NCI-H1105 (cell line): ENCODE measurements around the gene AKR1B15.
"Not testable (repeated sequence)": the region's sequence is repeated elsewhere in the genome, so short reads cannot be mapped to it uniquely, and the experiment has no call there.

ENCODE experiments used
- DNase-seq: peaks from one replicate; lab custom pipeline; 2025; lab: John Stamatoyannopoulos, UW

The AKR1B15 gene

DNA sequence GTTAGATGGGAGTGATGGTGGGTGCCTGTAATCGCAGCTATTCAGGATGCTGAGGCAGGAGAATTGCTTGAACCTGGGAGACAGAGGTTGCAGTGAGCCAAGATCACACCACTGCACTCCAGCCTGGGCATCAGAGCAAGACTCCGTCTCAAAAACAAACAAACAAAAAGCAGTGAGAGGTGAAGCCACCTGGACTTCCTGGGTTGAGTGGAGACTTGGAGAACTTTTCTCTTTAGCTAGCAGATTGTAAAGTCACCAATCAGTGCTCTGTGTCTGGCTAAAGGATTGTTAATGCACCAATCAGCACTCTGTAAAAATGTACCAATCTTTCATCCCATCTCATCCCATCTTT lies 14.5 kb downstream of the AKR1B15 start:
- DNase-seq, result not testable (repeated sequence)

DNA sequence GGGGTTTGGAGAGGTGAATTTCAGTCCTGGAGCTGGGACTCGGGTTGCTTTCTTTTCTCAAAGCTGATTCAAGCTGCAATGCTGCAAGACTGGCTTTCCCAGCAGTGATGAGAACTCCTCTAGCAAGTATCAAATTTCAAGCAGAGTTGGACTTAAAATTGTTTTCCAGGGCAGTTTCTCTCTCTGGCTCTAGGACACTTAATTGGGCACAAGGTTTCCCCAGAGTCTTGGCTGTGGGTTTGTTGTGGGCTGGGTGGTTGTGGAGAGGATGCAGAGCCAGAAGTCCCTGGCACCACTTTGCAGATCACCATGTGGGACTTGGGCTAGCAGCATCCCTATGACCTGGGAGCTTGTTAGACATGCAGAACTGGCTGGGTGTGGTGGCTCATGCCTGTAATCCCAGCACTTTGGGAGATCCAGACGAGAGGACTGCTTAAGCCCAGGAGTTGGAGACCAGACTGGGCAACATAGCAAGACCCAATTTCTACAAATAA lies 16.8 kb downstream of the AKR1B15 start:
- no peak for DNase-seq

DNA sequence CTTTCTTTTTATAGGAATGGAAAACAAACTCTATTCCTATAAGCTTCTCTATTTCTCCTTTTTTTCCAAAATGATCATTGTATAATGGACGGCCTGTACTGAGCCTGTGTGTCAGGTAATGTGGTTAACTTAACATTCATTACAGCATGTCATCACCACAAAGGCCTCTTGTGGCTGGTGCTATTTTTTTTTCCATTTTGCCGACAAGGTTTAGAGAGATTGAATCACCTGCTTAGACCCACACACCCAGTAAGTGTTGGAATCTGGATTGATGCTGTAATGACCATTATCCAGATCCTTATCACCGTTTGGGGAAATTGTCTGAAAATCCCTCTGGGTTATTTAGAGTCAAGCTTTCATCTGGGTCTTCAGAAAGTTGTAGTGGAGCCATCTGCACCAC lies 18.5 kb downstream of the AKR1B15 start:
- no peak for DNase-seq

DNA sequence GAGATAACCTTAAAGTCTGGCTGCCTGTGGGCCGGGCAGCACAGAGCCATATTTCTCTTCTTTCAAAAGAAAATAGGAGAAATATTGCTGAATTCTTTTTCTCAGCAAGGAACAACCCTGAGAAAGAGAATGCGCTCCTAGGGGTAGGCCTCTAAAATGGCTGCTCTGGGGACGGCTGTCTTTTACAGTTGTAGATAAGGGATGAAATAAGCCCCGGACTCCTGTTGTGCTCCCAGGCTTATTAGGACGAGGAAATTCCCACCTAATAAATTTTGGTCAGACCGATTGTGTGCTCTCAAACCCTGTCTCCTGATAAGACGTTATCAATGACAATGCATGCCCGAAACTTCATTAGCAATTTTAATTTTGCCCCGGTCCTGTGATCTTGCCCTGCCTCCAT lies 21.1 kb downstream of the AKR1B15 start:
- DNase-seq, result not testable (repeated sequence)

DNA sequence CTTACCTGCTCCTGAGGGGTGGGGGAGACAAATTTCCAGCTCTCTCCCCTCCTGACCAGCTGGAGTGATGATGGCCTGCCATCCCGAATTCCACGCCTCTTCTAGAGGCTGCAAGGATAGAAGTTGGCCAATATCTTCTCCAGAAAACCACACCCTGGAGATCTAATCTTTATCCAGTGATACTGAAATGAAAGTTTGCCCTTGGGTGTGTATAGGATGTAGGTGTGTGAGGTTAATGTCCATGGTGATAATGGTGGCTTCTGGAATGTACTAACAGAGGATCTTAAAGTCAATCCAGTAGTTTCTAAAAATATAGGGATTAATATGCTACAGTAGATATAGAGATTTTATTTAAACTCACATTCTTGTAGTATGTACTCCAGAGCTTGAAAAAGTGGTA lies 22.2 kb downstream of the AKR1B15 start:
- DNase-seq, result no peak

DNA sequence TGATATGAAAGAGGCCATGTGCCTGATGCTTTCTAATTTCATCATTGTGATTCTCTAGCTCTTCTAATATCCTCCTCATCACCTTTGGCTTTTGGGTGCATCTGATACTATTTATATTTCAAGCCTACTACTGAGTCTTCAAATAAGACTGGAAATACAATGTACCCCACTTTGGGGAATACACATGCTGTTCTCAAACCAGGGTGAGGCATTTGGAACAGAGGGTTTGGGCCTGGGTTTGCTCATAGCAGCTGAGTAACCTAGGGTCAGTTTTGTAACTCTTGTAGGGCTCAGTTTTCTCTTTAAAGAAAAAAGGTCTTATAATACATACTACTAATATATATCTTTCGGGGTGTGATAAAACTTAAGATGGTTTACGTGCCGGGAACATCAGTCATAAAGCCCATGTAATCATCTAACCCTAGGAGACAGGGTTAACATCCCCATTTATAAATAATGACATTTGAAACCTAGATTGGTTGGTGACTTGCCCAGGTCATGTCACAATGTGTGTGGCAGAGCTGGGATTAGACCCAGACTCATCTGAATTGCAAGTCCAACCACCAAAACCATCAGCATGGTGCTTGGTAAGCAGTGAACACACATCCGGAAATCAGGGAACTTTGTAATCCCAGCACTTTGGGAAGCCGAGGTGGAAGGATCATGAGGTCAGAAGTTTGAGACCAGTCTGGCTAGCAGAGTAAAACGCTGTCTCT lies 23.0 kb downstream of the AKR1B15 start:
- DNase-seq, result no peak

DNA sequence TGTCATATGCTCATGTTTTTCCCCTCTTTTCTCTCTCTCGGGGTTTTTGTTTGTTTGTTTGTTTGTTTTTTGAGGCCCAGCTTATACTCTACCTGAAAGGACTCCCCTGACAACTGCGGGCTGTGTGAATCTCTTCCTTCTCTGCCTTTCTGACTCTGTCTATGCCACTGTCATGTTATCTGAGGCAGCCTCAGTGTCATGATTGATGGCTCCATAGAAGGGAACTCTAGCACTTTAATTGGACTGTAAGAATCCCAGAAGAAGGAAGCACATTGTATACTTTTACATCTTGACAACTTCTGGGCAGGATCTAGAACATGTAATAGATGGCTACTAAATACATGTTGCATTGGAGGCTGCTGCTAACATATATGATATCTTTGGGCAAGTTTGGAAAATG lies 25.4 kb downstream of the AKR1B15 start:
- no peak for DNase-seq

DNA sequence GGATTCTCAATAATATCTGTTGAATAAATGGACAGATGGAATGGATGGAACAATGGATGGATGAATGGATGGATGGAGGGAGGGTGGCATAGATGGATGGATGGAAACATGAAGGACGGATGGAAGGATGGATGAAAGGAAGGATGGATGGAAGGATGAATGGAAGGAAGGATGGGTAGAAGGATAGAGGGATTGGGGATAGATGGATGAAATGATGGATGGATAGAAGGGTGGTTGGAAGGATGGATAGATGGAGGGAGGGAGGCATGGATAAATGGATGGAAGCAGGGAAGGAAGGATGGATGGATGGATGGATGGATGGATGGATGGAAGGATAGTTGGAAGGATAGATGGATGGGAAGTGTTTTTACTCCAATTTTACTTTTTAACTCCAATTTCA lies 35.4 kb downstream of the AKR1B15 start:
- DNase-seq, result no peak

DNA sequence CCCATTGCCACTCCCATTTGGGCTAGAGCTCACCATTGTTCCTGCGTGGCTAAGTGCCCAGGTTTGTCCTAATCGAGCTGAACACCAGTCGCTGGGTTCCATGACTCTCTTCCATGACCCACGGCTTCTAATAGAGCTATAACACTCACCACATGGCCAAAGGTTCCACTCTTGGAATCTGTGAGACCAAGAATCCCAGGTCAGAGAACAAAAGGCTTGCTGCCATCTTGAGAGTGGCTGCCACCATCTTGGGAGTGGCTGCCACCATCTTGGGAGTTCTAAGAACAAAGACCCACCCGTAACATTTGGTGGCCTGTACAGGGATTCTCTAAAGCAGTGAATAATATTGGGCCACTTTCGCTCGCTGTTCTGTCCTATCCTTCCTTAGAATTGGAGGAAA lies 37.0 kb downstream of the AKR1B15 start:
- DNase-seq, result no peak

DNA sequence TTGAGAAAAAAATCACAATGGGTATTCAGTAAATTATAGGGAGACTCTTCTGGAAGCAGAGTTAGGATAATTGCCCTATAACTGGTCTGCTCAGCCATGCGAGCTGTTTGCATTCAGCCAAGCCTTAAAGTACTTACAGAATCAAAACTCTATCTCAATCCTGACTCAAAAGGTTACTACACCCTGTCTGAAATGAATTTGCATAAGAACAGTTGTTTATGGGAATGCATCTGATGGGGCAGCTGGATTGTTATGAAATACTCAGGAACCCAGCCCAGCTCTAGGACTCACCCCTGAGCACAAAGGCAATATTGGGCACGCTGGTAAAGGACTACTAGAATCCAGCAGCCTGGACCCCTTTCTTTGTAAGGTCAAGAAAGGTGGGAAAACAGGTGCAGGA lies 38.8 kb downstream of the AKR1B15 start:
- no peak for DNase-seq

DNA sequence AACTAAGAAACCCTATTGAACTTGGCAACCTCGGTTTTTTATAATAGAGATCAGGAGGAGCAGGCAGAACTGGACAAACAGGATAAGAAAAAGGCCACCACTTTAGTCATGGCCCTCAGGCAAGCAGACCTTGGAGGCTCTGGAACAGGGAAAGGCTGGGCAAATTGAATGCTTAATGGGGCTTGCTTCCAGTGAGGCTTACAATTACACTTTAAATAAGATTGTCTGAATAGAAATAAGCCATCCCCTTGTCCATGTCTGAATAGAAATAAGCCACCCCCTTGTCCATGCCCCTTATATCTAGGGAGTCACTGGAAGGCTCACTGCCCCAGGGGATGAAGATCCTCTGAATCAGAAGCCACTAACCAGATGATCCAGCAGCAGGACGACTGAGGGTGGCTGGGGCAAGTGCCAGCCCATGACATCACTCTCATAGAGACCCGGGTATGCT lies 40.6 kb downstream of the AKR1B15 start:
- no peak for DNase-seq

DNA sequence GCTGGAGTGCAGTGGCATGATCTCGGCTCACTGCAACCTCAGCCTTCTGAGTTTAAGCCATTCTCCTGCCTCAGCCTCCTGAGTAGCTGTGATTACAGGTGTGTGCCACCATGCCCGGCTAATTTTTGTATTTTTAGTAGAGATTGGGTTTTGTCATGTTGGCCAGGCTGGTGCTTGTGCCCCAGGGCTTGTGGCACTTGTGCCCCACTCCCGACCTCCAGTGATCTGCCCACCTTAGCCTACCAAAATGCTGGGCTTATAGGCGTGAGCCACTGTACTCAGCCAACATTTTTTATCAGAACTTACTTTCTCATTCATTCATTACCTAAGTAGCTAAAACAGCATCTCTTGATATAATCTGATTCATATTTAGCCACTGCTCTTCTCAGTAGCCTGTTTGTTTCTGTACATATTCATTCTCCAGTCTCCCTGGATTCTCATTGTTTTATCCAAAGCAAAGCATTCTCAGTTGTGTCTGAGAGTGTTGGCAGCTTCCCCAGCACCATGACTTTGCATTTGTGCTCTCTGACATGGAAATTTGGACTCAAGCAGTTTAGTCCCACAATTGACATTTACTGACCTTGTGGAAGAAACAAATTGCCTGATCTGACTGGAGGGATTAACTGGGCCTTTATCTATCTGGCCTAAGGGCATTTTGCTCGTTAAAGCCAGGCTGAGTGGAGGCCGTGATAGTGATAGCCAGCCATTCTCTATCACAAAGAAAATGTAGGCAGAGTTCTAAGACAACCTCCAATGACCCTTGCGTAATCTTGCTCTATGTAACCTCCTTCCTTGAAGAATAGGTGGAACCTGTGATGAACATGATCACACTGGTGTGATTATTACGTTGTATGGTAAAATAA lies 44.9 kb downstream of the AKR1B15 start:
- DNase-seq, result no peak

DNA sequence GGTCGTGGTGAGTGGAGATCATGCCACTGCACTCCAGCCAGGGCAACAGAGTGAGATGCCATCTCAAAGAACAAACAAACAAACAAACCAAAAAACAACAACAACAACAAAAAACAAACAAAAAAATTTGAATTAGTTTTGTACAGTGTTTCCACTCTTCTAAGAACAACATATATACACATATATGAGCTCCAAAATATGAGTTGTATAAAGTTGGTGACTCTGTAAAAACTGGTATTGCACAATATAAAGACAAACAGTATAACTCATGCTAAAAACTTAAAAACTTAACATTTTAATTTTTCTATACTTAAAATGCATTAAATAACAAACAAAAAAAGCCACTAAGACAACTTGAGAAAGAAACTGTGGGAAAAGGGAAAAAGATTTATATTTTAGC lies 46.0 kb downstream of the AKR1B15 start:
- DNase-seq, result no peak

DNA sequence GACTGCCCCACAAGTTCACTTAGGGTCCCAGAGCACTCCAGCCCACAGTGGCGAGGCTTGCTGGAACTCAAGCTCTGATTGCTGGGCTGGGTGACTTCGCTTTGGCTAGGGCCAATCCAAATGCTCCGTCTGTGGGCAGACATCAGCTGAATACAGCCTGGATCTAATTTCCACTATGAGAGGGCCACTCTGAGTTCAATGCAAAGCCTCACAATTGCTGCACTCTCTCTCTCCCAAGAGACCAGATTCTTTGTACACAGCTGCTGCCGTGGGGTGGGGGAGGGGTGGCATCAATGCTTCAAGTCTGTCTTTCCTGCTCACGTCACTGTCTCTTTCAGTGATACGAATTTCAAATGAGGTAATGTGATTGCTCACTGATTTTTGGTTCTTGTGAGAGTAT lies 50.5 kb downstream of the AKR1B15 start:
- no peak for DNase-seq

DNA sequence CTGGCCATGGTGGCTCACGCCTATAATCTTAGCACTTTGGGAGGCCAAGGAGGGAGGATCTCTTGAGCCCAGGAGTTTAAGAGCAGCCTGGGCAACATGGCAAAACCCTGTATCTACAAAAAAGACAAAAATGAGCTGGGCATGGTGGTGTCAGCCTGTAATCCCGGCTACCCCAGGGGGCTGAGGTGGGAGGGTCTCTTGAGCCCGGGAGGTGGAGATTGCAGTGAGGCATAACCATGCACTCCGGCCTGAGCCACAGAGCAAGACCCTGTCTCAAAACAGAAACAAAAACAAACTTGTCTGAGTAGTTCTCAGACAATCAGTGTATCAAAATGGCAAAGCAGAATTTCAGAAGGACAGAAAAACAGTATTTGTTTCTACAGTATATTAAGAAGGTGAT lies 52.5 kb downstream of the AKR1B15 start:
- DNase-seq, result no peak

DNA sequence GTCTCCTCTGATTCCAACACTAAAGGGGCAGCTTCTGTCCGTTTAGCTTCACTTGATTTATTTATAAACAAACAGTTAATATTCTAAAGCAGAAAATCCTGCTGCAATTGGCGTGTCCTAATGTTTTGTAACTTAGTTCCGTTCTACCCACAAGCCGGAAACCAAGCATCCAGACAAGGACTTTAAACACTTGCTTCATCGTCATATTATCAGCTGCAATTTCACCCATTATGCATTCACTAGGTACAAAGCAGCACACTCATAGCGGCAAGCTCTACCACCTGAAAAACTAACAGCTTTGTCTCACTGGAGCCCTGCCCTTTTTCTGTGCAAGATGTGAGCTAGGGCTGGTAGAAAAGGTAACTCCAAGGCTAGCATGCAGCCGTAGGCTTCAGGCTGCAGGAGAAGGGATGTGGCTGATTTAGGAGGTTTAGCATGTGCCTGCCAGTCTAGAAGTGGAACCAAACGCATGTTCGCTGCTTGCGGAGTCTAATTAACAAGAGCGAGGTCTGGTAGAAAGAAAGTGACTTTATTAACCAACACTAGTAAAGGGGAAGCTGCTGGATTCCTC lies 54.1 kb downstream of the AKR1B15 start:
- DNase-seq, result no peak

DNA sequence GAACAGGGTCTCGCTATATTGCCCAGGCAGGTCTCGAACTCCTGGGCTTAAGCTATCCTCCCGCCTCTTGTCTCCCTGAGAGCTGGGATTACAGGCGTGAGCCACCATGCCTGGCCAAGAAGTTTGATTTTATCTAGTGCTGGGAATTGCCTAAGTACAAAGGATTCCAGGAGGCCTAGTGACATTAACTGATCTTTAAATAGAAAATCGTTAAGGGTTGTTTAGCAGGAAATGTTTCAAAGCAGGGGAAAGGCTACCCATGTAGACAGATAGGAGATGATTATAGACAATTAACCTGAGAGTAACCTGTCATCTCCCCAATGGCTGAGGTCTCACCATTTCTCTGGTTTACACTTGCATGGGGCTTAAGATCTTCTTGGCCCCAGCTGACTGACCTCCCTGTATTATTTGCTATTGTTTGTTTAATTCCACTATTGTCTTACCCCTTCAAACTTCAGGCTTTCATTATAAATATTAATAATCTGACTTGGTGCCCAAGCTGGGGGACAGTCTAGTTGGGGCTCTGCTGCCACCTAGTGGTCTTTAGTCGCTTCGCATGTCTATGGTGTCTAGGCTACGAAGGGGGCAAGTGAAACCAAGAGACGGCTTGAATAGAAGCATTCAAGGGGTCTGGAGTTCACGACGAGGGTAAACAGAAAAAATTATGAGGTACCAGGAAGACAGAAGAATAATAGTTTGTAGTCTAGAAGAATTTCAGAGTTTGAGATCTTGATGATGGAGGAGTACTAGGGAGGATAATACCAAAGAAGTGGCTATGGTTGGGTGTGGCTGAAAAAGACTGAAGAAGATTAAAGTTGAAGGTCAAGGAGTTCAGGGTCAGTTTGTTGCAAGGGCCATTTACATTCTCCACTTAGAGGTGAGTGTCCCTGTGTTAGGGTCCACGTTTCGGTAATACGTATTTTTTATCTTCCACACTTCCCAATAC lies 57.3 kb downstream of the AKR1B15 start:
- DNase-seq, result peak; percentile 33

DNA sequence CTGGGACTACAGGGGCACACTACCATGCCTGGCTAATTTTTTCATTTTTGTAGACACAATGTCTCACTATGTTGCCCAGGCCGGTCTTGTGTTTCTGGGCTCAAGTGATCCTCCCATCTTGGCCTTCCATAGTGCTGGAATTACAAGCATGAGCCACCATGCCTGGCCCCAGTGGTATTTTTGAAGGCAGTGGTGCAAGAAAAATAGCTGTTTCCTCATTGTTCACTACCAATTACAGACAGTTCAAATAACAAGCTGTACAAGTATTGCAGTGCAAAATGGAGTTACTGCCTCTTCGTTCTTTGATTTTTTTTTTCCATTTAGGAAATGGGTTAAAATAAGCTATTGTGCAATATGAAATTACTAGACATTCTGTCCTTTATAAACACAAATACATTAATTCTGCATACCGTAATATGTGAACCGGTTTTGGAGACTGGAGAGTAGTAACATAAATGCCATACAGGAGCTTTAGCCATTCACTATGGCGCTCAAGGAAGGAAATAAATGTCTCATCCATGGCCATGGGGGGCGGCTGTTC lies 62.8 kb downstream of the AKR1B15 start:
- no peak for DNase-seq

DNA sequence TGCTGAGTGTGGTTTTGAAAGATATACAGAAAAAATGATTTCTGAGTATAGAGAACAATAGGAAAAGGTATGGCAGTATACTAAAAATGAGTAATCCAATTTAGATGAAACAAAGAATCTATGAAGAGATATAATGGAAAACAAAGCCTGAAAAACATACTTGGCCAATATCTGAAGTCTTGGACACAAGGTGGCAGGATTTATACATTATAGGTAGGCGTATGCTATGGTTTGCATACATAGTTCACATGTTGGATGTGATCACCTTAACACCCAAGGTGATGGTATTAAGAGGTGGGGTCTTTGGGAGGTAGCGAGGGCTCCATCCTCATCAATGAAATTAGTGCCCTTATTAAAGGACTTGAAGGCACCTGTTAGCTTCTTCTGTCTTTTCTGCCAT lies 63.3 kb downstream of the AKR1B15 start:
- DNase-seq, result no peak

DNA sequence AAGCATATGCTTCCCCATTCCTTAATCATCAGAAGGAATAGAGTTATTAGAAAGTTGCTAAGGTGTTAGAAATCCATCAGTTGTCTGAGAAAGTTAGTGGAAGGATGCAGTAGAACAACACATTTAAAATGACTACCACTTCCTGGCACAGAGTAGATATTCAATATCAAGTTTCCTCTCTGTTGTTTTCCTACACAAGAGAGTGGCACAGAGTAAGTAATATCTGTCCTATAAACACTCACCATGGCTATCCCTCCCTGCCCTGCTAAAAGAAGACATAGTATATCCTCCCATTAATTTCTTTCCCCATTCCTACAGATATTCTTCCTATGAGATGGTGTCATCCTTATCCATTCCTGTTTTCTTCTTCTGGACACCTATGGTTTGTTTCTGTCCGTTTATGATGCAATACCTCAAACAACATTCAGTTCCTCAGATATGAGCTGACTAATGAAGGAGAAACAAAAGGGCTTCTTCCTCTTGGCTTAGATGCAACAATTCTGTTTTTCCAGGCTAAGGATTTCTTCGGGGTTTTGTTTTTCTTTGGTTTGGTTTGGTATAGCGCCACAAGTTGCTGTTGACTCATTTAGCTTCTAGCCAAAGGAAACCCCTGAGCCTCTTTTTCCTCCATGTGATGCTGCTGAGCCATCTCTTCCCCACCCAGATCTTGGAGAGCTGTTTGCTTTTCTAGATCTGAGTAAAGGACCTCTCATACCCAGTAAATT lies 64.9 kb downstream of the AKR1B15 start:
- no peak for DNase-seq

DNA sequence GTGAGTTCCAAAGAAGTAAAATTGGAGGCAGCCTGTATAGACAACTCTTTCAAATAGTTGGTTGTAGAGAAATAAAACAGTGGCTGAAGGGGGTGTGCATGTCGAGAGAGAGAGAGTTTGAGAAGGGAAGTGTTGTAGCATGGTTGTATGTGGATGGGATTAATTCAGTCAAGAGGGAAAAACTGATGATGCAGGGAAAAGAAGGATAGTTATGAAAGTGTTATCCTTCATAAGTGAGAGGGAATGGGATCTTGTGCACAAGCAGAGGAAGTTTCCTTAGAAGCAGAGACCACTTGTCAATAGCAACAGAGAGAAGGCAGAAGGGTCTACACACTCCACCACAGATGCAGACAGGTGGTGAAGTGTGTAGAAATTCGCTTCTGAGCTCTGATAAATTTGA lies 67.7 kb downstream of the AKR1B15 start:
- no peak for DNase-seq
